Measurements from ENCODE around the gene FGFR3. TPM values are rescaled to one million over a fixed set of nuclear protein-coding genes. Genes with fewer than 3 reads are reported as not detected.

The FGFR3 gene
- total RNA-seq, 4 donors from 2014 or later = 1.2 to 2.0 (median 1.6) TPM

GRCh38 chr4:1812720-1813119, 19.6 kb downstream of the FGFR3 start:
- H3K27me3 ChIP-seq = no peaks in the 10 kb centered on the region
- no peak for DNase-seq (ENCODE audit: extremely low spot score)
- no peak overlapping the region for H3K27ac ChIP-seq (replicated peaks in 1 of 4)
- TF ChIP-seq POLR2A (IDR thresholded peaks at IDR 0.05; ENCODE audit: low read depth) (no peak), POLR2AphosphoS5 (IDR thresholded peaks at IDR 0.05) (no peak), EP300 (IDR thresholded peaks at IDR 0.05) (no peak)
- TF ChIP-seq, protein P1, sequence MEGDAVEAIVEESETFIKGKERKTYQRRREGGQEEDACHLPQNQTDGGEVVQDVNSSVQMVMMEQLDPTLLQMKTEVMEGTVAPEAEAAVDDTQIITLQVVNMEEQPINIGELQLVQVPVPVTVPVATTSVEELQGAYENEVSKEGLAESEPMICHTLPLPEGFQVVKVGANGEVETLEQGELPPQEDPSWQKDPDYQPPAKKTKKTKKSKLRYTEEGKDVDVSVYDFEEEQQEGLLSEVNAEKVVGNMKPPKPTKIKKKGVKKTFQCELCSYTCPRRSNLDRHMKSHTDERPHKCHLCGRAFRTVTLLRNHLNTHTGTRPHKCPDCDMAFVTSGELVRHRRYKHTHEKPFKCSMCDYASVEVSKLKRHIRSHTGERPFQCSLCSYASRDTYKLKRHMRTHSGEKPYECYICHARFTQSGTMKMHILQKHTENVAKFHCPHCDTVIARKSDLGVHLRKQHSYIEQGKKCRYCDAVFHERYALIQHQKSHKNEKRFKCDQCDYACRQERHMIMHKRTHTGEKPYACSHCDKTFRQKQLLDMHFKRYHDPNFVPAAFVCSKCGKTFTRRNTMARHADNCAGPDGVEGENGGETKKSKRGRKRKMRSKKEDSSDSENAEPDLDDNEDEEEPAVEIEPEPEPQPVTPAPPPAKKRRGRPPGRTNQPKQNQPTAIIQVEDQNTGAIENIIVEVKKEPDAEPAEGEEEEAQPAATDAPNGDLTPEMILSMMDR (IDR thresholded peaks at IDR 0.05) = no peak
- no peaks in the 10 kb centered on the region for H3K4me1 ChIP-seq
- intact Hi-C loops (cut with DNase I) = no loop called here
- 84% methylated on average over 10 of the region's 11 CpGs for WGBS
- peaks cover 21 to 65% (median 63%) of the 10 kb centered on the region in 4 donors for H3K36me3 ChIP-seq
- H3K4me3 ChIP-seq = no peak overlapping the region
- no peaks in the 10 kb centered on the region for H3K9me3 ChIP-seq

- intact Hi-C loops (cut with DNase I) = no loop called here
- Histone ChIP-seq H3K27me3 (no peaks in the 10 kb centered on the region), H3K27ac (replicated peaks in 1 of 4) (no peak overlapping the region), H3K4me1 (no peaks in the 10 kb centered on the region), H3K4me3 (no peak overlapping the region), H3K36me3 (peaks cover 25 to 70% (median 69%) of the 10 kb centered on the region in 4 donors), H3K9me3 (no peaks in the 10 kb centered on the region)
- no peak for DNase-seq (ENCODE audit: extremely low spot score)
- TF ChIP-seq, protein P1 (IDR thresholded peaks at IDR 0.05) = no peak
- TF ChIP-seq POLR2A (IDR thresholded peaks at IDR 0.05; ENCODE audit: low read depth) = no peak
- no peak for TF ChIP-seq POLR2AphosphoS5 (IDR thresholded peaks at IDR 0.05)
- TF ChIP-seq EP300 (IDR thresholded peaks at IDR 0.05) = no peak
- 83% methylated on average over 3 of the region's 9 CpGs for WGBS
Observed at GRCh38 chr4:1813231-1813630, 20.1 kb downstream of the FGFR3 start.

GRCh38 chr4:1813915-1814314, 20.8 kb downstream of the FGFR3 start:
- H3K4me1 ChIP-seq = no peaks in the 10 kb centered on the region
- H3K27ac ChIP-seq (replicated peaks in 1 of 4) = no peak overlapping the region
- TF ChIP-seq POLR2A (IDR thresholded peaks at IDR 0.05; ENCODE audit: low read depth) = no peak
- TF ChIP-seq, protein P1 (IDR thresholded peaks at IDR 0.05) = no peak
- no peak for TF ChIP-seq EP300 (IDR thresholded peaks at IDR 0.05)
- TF ChIP-seq POLR2AphosphoS5 (IDR thresholded peaks at IDR 0.05) = no peak
- H3K27me3 ChIP-seq = no peaks in the 10 kb centered on the region
- no peaks in the 10 kb centered on the region for H3K9me3 ChIP-seq
- intact Hi-C loops (cut with DNase I) = no loop called here
- H3K4me3 ChIP-seq = no peak overlapping the region
- DNase-seq (ENCODE audit: extremely low spot score) = no peak
- WGBS = 66% methylated on average over 5 of the region's 9 CpGs
- peaks cover 32 to 77% (median 75%) of the 10 kb centered on the region in 4 donors for H3K36me3 ChIP-seq

GRCh38 chr4:1814453-1814852, 21.4 kb downstream of the FGFR3 start:
- DNase-seq (ENCODE audit: extremely low spot score) = no peak
- Histone ChIP-seq H3K27me3 (no peaks in the 10 kb centered on the region), H3K4me3 (no peak overlapping the region), H3K36me3 (peaks cover 37 to 82% (median 81%) of the 10 kb centered on the region in 4 donors), H3K9me3 (no peaks in the 10 kb centered on the region), H3K4me1 (no peaks in the 10 kb centered on the region), H3K27ac (replicated peaks in 1 of 4) (no peak overlapping the region)
- whole genome bisulfite sequencing = 93% methylated on average over 8 of the region's 8 CpGs
- TF ChIP-seq POLR2AphosphoS5 (IDR thresholded peaks at IDR 0.05) = no peak
- TF ChIP-seq POLR2A (IDR thresholded peaks at IDR 0.05; ENCODE audit: low read depth) = no peak
- TF ChIP-seq, protein P1 (IDR thresholded peaks at IDR 0.05) = no peak
- TF ChIP-seq EP300 (IDR thresholded peaks at IDR 0.05) = no peak
- intact Hi-C loops (cut with DNase I) = no loop called here

Data from esophagus muscularis mucosa (tissue), 4 donors.